Stimulated activated effector memory CD8-positive, alpha-beta T cell treated with anti-CD3 and anti-CD28 coated beads, Interleukin-12 subunit alpha, Interleukin-12 subunit beta, amount 100 ng/mL, for 72 hours (primary cell): Measurements from ENCODE around the gene OXTR.
"Not testable (repeated sequence)": the region's sequence is repeated elsewhere in the genome, so short reads cannot be mapped to it uniquely, and the experiment has no call there.

Source experiments
- ATAC-seq: fragments of 150-1000 bp; cut with Tn5 transposase; 2 replicates; pipeline ENCODE4 v1.10.0; 2021
- DNase-seq, 2 donors: peaks; one replicate each; pipeline ENCODE4 v3.0.0; 2021 to 2022; ENCODE audit warnings: low spot score in 2 of 2
- H3K27ac Mint-ChIP-seq: one replicate; pipeline ENCODE4 v1.8.0; 2022; ENCODE audit warnings: mild to moderate bottlenecking, mixed read lengths
- H3K36me3 Mint-ChIP-seq: one replicate; pipeline ENCODE4 v1.8.0; 2022; ENCODE audit warnings: mild to moderate bottlenecking, mixed read lengths
- H3K4me1 Mint-ChIP-seq: one replicate; pipeline ENCODE4 v1.8.0; 2022; ENCODE audit warnings: mixed read lengths
- H3K4me3 Mint-ChIP-seq: one replicate; pipeline ENCODE4 v1.8.0; 2022; ENCODE audit warnings: mild to moderate bottlenecking, mixed read lengths
- H3K9me3 Mint-ChIP-seq: one replicate; pipeline ENCODE4 v1.8.0; 2022; ENCODE audit warnings: mixed read lengths

Gene OXTR

DNA sequence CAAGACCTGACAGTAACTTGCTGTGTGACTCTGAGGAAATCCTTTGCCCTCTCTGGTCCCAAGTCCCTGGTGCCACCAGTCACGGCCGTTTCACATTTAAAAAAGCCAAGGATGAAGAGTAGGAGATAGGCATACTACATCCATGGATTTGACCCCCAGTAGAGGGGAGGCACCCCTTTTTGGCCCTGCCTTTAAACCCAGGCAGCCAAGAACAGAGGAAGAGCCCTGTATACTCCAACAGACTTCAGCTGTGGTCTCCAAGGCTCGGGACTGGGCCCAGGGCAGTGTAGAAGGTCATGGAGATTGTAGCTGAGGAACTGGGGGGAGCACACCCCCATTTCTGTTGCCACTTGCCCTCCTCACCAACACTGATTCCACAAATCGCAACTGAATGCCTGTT is 32.1 kb downstream of the OXTR start:
- H3K9me3 Mint-ChIP-seq = no peaks in the 10 kb centered on the region
- ATAC-seq = no peak
- no peak overlapping the region for H3K4me3 Mint-ChIP-seq
- DNase-seq = no peak
- no peak overlapping the region for H3K27ac Mint-ChIP-seq
- peaks cover 6% of the 10 kb centered on the region for H3K4me1 Mint-ChIP-seq
- no peaks in the 10 kb centered on the region for H3K36me3 Mint-ChIP-seq

GRCh38 chr3:8736436-8736835 is 33.0 kb downstream of the OXTR start:
- Mint-ChIP-seq H3K4me1 (peaks cover 6% of the 10 kb centered on the region), H3K27ac (no peak overlapping the region), H3K4me3 (no peak overlapping the region), H3K36me3 (no peaks in the 10 kb centered on the region), H3K9me3 (no peaks in the 10 kb centered on the region)
- ATAC-seq (no peak), DNase-seq (no peak)

- H3K9me3 Mint-ChIP-seq = no peaks in the 10 kb centered on the region
- peaks cover under 1% of the 10 kb centered on the region for H3K4me1 Mint-ChIP-seq
- no peak for DNase-seq
- ATAC-seq = no peak
- no peaks in the 10 kb centered on the region for H3K36me3 Mint-ChIP-seq
- H3K4me3 Mint-ChIP-seq = no peak overlapping the region
- H3K27ac Mint-ChIP-seq = no peak overlapping the region
Measured at GRCh38 chr3:8734908-8735307, 34.5 kb downstream of the OXTR start.

- DNase-seq = no peak
- Mint-ChIP-seq H3K27ac (no peak overlapping the region), H3K4me3 (no peak overlapping the region), H3K4me1 (no peaks in the 10 kb centered on the region), H3K36me3 (no peaks in the 10 kb centered on the region), H3K9me3 (no peaks in the 10 kb centered on the region)
- no peak for ATAC-seq
Measured at GRCh38 chr3:8734137-8734878, 35.1 kb downstream of the OXTR start.

DNA sequence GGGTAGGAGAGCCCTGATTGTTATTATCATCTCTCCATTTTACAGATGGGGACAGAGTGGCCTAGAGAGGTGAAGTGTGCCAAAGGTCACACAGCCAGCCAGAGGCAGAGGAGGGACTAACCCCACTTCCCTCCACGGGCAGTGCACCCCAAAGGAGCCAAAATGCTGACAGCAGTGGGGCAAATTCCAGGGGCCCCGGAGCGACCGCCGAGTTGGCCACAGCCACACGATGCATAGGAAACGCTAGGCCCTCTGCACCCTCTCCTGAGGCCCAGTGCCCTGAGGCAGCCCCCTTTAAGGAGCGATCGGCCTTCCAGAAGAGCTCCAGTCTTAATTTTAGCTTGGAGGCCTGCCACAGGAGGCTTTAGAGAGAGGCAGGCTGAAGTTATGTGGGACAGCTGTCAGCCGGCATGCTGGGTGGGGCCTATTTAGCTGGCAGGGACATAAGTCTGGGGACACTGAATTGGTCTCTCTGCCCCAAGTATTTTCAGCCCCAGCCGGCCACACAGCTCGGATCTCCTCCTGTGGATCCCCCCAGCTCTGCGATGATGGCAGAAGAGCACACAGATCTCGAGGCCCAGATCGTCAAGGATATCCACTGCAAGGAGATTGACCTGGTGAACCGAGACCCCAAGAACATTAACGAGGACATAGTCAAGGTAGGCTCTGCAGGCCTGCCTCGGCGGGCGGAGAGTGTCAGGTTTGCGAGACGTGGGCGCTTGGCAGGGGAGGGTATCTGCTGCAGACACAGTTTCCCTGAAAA is 35.9 kb downstream of the OXTR start, which contains the start of gene CAV3:
CAV3 (plus strand) TSS at position 471 of the 763 bp plus-strand sequence; CDS start at position 546, 75 bp downstream.
- Mint-ChIP-seq H3K36me3 (no peaks in the 10 kb centered on the region), H3K9me3 (no peaks in the 10 kb centered on the region), H3K27ac (no peak within 1 kb of the TSS), H3K4me3 (no peak within 1 kb of the TSS), H3K4me1 (no peaks in the 10 kb centered on the region)
- DNase-seq (no peak), ATAC-seq (no peak)

DNA sequence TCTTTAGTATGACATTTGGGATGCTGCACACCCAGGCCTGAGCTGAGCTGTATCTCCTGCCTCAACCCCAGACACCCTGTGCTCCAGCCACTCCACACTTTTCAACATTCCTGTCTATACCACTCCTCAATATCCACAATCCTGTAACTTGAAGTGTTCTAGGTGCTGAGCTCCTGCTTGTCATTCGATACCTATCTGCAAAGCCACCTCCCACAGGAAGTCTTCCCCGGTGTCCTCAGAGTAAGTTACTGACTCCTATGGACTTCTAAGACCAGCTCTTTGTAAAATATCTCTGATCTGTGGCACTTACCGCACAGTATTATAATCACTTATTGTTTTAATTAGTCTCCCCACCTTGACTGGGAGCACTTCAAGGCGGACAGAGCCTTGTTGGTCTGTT is 37.0 kb downstream of the OXTR start:
- DNase-seq = no peak
- Mint-ChIP-seq H3K4me3 (no peak overlapping the region), H3K4me1 (no peaks in the 10 kb centered on the region), H3K9me3 (no peaks in the 10 kb centered on the region), H3K36me3 (no peaks in the 10 kb centered on the region), H3K27ac (no peak overlapping the region)
- ATAC-seq = no peak

DNA sequence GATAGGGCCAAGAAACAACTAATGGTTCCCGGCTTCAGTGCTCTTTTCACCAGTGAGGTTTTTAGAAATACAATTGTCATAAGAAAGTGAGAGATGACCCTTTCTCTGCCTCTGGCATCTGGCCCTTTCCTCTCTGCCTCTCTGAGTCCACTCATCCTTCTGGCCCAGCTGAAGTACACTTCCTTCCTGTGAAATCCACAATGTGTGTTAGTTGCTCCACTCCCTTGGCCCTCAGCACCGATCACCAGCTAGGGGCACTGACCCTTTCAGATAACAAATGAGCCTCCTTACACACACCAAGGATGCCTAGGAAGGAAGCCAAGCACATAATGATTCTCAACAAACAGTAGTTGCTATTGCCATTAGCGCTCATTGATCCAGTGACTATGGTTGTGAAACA is 38.8 kb downstream of the OXTR start:
- Mint-ChIP-seq H3K36me3 (no peaks in the 10 kb centered on the region), H3K4me1 (no peaks in the 10 kb centered on the region), H3K9me3 (no peaks in the 10 kb centered on the region), H3K27ac (no peak overlapping the region), H3K4me3 (no peak overlapping the region)
- no peak for DNase-seq
- ATAC-seq = no peak

DNA sequence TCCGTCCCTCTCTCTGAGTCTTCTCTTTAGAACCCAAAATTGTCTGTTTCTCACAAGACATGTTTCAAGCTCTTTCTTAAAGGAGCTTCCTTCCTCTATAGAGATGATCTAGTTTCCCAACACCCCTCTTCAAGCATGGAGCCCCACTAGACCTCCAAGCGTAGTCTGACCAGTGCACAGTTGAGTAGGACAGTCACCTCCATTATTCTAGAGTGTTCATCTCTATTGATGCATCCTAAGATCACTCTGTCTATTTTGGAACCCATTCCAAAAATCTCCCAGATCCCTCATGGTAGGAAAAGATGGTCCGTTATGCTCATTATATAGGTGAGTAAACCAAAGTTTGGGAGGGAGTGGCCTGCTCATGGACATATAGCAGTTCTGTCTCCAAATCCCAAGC is 39.9 kb downstream of the OXTR start:
- Mint-ChIP-seq H3K4me1 (no peaks in the 10 kb centered on the region), H3K9me3 (no peaks in the 10 kb centered on the region), H3K27ac (no peak overlapping the region), H3K36me3 (no peaks in the 10 kb centered on the region), H3K4me3 (no peak overlapping the region)
- ATAC-seq = no peak
- DNase-seq = no peak

DNA sequence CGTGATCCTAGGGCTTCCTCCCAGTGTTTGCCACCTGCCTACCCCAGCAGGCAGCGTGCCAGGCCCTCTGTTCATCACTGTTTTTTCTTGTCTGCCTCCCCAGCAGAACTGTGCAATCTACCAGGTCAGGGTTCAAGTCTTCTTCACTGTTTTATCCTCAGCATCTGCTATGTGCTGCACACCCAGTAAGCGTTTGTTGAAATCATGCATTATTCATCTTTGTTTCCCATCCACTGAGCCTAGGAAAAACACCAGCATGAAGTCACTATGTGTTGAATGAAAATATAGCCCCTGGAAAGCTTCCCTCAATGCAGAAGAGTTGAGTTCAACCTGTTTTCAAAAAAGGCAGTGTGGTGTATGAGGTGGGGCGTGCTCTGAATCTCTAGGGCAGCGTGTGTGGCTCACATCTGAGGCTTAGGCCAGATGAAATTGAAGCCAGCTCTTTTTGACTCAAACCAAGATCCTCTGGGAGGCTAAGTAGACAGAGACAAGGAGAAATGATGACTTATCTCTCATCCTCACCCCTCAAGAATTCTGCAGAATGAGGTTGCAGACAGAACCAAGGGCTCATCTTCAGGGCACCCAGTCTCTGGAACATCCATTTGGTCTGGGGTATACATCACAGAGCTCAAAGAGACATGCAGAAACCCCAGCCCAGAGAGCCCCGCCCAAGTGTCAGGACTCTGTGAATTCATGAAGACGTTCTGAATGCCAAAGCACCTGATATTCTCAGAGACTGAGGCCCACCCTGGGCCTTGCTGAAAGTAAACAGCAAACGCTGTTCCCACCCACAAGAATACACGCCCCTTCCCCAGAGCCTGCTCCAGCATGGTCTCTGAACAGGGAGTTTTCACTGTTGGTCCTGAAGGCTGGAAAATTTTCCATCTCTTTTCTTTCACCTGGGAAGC is 41.6 kb downstream of the OXTR start:
- DNase-seq (no peak), ATAC-seq (no peak)
- no peaks in the 10 kb centered on the region for H3K36me3 Mint-ChIP-seq
- H3K27ac Mint-ChIP-seq = no peak overlapping the region
- H3K9me3 Mint-ChIP-seq = no peaks in the 10 kb centered on the region
- H3K4me1 Mint-ChIP-seq = peaks cover 4% of the 10 kb centered on the region
- H3K4me3 Mint-ChIP-seq = no peak overlapping the region

- H3K27ac Mint-ChIP-seq = no peak overlapping the region
- H3K9me3 Mint-ChIP-seq = peaks cover 3% of the 10 kb centered on the region
- H3K36me3 Mint-ChIP-seq = no peaks in the 10 kb centered on the region
- DNase-seq (no peak), ATAC-seq (no peak)
- H3K4me1 Mint-ChIP-seq = peaks cover 4% of the 10 kb centered on the region
- no peak overlapping the region for H3K4me3 Mint-ChIP-seq
Measured at GRCh38 chr3:8724108-8724752, 45.2 kb downstream of the OXTR start.

GRCh38 chr3:8723612-8724011 is 45.8 kb downstream of the OXTR start:
- H3K36me3 Mint-ChIP-seq = no peaks in the 10 kb centered on the region
- H3K9me3 Mint-ChIP-seq = peaks cover 3% of the 10 kb centered on the region
- no peak overlapping the region for H3K4me3 Mint-ChIP-seq
- H3K4me1 Mint-ChIP-seq = peaks cover 4% of the 10 kb centered on the region
- DNase-seq = no peak
- no peak overlapping the region for H3K27ac Mint-ChIP-seq
- no peak for ATAC-seq

- H3K4me1 Mint-ChIP-seq = peaks cover 4% of the 10 kb centered on the region
- no peaks in the 10 kb centered on the region for H3K36me3 Mint-ChIP-seq
Measured at GRCh38 chr3:8722808-8723207, 46.6 kb downstream of the OXTR start.

GRCh38 chr3:8715757-8716156 is 53.7 kb downstream of the OXTR start:
- H3K4me3 Mint-ChIP-seq, H3K27ac Mint-ChIP-seq: not testable (repeated sequence)

More at GRCh38 chr3:8722808-8723207, 46.6 kb downstream of the OXTR start:
- peaks cover 3% of the 10 kb centered on the region for H3K9me3 Mint-ChIP-seq
- ATAC-seq = no peak
- DNase-seq = no peak
- no peak overlapping the region for H3K4me3 Mint-ChIP-seq
- no peak overlapping the region for H3K27ac Mint-ChIP-seq

DNA sequence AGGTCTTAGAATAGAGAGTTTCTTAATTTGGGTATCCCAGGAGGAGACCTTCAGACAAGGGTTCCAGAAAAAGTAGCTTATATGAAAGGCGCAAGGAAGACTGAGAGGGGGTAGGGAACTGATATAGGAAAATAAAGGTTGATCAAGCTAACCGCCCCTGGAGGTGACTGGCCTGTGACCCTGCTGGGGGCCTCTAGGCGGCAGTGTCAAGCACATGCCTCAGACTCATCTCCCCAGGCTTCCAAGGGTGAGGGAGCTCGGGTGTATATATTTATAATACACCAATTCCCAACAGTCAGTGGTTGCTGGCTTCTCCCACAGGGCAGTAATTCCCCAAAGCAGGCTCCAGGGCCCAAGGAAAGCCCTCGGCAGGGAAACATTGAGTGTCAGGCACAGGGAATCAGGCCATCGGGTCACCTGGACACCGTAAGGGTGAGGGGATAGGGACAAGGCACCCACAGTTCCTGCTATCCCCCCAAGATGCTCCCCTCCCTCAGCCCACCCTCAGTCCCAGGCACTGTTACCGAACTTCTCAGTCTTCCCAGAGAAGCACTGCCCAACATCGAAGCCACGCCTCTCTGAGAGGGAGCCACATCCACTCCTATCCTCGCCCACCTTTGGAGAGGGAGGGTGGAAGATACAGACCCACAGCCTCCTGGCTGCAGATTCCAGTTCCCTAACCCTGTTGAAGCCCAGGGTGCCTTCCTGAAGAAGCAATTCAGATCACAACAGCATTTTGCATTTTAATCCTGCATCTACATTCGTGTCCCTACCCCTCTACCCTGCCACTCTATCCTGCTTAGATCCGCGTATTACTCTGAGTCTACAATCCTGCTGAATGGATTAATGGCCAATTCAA is 55.3 kb downstream of the OXTR start:
- DNase-seq (no peak), ATAC-seq (no peak)
- Mint-ChIP-seq H3K9me3 (peaks cover 2% of the 10 kb centered on the region), H3K4me3 (no peak overlapping the region), H3K4me1 (no peaks in the 10 kb centered on the region), H3K27ac (no peak overlapping the region), H3K36me3 (no peaks in the 10 kb centered on the region)

More at GRCh38 chr3:8715757-8716156, 53.7 kb downstream of the OXTR start:
- ATAC-seq, H3K9me3 Mint-ChIP-seq, H3K36me3 Mint-ChIP-seq, DNase-seq, H3K4me1 Mint-ChIP-seq: not testable (repeated sequence)
